GM18517 (cell line): ENCODE data around the gene MYO1B.

Experiments used
- ATAC-seq: cut with Tn5 transposase; IDR thresholded peaks from one replicate; pipeline ENCODE4 v1.9.1; 2021; ENCODE audit warnings: mild to moderate bottlenecking, moderate library complexity; ENCODE audit not compliant: unreplicated experiment

Gene MYO1B

GRCh38 chr2:191257934-191258333 lies 12.7 kb downstream of the MYO1B start:
- ATAC-seq: no peak

- no peak for ATAC-seq
Measured at GRCh38 chr2:191258996-191259395, 13.8 kb downstream of the MYO1B start.

GRCh38 chr2:191262436-191262835 lies 17.2 kb downstream of the MYO1B start:
- ATAC-seq: no peak

- ATAC-seq: no peak
Measured at GRCh38 chr2:191263050-191263449, 17.8 kb downstream of the MYO1B start.

GRCh38 chr2:191264647-191265081 lies 19.5 kb downstream of the MYO1B start:
- ATAC-seq: no peak

- ATAC-seq: no peak
Measured at GRCh38 chr2:191265311-191266170, 20.3 kb downstream of the MYO1B start.

- ATAC-seq: no peak
Measured at GRCh38 chr2:191266201-191266600, 21.0 kb downstream of the MYO1B start.

GRCh38 chr2:191268596-191268995 lies 23.4 kb downstream of the MYO1B start:
- ATAC-seq: no peak

- ATAC-seq: no peak
Measured at GRCh38 chr2:191270306-191271161, 25.3 kb downstream of the MYO1B start.

GRCh38 chr2:191272064-191272463 lies 26.9 kb downstream of the MYO1B start:
- no peak for ATAC-seq

- no peak for ATAC-seq
Measured at GRCh38 chr2:191274413-191274815, 29.2 kb downstream of the MYO1B start.

GRCh38 chr2:191276792-191277465 lies 31.7 kb downstream of the MYO1B start:
- ATAC-seq: no peak

GRCh38 chr2:191280290-191280689 lies 35.1 kb downstream of the MYO1B start:
- no peak for ATAC-seq

- ATAC-seq: no peak
Measured at GRCh38 chr2:191280834-191281756, 35.9 kb downstream of the MYO1B start.

- no peak for ATAC-seq
Measured at GRCh38 chr2:191285252-191285651, 40.0 kb downstream of the MYO1B start.

- no peak for ATAC-seq
Measured at GRCh38 chr2:191287820-191288219, 42.6 kb downstream of the MYO1B start.

- ATAC-seq: no peak
Measured at GRCh38 chr2:191289049-191289448, 43.8 kb downstream of the MYO1B start.

- ATAC-seq: no peak
Measured at GRCh38 chr2:191291471-191291870, 46.3 kb downstream of the MYO1B start.

GRCh38 chr2:191292869-191293268 lies 47.7 kb downstream of the MYO1B start:
- no peak for ATAC-seq

GRCh38 chr2:191295088-191295487 lies 49.9 kb downstream of the MYO1B start:
- no peak for ATAC-seq
